ENCODE results near the gene CASR.

DNA sequence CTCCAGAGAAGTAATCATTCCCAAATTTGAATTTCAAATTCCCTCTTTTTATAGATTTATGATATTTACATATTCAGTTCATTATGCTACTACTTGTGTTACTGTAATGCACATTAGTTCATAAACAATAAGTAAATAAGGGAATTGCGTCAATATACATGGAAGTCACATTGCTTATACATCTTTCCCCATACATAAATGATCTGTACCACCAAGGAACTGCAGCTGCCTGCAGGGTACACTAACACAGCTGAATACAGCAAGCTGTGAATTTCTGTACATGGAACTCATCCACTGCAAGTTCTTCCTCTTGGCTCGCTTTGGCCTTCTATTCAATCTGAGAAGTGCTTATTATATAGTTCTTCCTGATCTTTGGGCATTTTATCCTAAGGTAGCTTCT lies 15.5 kb downstream of the CASR start:
- TF ChIP-seq POLR2AphosphoS5 (IDR thresholded peaks at IDR 0.05): no peak
- TF ChIP-seq POLR2A (IDR thresholded peaks at IDR 0.05): no peak
- TF ChIP-seq, protein P1, sequence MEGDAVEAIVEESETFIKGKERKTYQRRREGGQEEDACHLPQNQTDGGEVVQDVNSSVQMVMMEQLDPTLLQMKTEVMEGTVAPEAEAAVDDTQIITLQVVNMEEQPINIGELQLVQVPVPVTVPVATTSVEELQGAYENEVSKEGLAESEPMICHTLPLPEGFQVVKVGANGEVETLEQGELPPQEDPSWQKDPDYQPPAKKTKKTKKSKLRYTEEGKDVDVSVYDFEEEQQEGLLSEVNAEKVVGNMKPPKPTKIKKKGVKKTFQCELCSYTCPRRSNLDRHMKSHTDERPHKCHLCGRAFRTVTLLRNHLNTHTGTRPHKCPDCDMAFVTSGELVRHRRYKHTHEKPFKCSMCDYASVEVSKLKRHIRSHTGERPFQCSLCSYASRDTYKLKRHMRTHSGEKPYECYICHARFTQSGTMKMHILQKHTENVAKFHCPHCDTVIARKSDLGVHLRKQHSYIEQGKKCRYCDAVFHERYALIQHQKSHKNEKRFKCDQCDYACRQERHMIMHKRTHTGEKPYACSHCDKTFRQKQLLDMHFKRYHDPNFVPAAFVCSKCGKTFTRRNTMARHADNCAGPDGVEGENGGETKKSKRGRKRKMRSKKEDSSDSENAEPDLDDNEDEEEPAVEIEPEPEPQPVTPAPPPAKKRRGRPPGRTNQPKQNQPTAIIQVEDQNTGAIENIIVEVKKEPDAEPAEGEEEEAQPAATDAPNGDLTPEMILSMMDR (IDR thresholded peaks at IDR 0.05): no peak
